ELR (cell line): Measurements from ENCODE around the gene COL26A1.

Source experiments
- DNase-seq: peaks from one replicate; pipeline ENCODE4 v3.0.0-alpha.2; 2015; ENCODE audit warnings: low read depth

COL26A1 gene

DNA sequence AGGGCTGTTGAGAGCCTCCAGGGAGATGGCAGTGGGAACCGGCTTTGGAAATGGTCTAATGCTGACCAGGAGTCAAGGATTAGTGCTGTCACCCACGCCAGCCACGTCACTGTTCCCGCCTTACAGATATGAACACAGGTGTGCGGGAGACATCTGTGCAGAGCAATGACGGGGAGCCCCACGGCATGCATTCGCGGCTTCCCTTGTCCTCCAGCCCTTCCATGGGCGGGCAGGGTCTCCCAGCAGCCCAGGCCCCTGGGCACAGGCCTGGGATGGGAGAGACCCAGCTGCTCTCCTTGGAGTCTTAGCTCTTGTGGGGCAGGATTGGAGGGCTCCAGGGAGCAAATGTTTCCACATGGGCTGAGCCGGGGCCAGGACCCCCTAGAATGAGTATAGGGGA lies 172.2 kb downstream of the COL26A1 start:
- DNase-seq, result no peak

DNA sequence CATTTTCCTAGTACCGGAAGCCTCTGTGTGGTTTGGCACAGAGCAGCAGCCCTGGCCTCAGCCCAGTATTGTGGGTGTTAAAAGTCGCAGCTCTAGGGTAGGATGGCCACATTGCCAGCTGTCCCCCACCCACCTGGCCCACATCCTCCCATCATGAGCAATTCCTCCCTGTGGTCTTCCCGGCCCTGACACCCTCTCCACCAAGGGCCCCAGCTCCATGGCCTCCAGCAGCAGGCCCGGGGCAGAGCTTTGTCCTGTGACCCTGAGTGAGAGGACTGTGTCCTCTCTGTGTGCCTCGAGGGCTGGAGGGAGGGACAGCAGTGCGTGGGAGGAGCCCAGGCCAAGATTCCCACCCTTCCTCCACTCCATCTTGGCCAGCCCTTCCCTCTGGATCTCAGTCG lies 172.7 kb downstream of the COL26A1 start:
- no peak for DNase-seq

DNA sequence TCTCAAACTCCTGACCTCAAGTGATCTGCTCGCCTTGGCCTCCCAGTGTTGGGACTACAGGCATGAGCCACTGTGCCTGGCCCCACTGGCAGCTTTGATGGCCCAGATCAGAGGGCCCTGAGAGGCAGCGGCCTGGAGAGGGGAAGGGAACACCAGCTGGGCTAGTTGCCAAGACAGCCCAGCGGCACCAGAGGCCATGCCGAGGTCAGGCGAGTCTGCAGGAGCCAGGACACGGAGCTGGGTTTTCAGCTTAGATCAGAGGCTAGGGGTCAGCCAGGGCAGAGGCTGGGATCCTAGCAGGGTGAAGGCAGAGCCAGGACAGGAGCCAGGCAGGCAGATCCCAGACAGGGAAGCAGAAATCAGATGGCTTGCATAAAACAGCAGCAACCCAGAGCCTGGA lies 173.6 kb downstream of the COL26A1 start:
- DNase-seq, result no peak

DNA sequence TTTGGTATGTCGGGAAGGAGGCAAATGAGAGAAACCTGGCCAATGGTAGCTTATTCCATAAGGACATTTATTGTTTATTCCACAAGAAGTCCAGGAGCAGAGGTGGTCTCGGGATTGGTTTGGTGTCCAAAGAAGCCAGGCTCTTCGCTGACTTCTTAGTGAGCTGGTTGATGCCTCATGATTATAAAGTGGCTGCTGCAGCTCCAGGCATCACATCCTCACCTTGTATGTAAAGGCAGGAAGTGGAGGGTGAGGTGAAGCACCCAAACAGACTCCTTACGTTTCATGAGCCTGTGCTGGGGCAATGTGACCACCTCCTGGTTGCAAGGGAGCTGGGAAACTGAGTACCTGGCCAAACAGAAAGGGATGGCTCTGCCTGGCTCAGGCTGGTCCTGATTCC lies 174.0 kb downstream of the COL26A1 start:
- no peak for DNase-seq

DNA sequence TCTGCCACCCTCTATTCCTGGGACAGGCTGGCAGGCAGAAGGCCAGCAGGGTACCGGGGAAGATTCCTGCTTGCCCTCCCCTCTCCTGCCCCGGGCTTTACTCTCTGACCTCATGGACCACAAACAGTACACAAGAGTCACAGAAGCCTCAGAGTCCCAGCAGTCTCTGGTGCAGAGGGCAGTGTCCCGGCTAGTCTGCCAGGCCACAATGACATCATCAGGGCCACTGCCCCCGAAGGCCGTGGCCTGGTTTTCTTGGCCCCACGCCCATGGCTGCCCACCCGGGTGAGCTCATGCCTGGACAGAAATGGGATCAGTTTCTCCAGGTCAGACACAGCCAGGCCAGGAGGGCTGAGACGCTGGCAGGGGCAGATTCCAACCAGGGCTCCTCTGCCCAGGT lies 174.5 kb downstream of the COL26A1 start:
- peak; percentile 55 for DNase-seq

DNA sequence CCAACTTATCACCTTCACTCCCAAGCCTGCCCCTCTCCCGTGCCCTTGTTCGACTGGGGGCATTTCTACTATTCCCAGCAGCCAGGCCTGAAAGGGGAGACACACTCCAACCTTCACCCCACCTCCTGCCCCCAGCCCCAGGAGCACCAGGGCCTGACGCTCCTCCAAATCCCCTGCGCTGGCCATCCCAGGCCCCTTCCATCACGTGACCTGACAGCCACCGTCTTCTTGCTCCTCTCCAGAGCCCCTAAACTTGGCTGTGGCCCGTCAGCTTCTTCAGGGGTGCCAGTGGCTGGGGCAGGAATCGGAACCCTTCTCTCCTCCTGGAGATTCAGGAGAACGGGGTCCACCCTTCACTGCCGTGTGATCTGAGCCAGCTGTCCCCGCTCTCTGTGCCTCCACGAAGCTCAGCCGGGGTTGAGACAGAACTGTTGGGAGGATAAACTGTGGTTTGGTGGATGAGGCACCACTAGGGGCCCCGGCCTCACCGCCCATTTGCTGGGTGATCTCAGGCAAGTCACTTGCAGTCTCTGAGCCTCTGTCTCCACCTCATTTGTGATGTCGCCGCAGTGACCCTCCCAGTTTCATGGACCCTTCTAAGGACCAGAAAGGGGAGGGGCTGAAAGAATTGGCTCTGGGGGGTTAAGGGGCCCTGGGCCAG lies 175.4 kb downstream of the COL26A1 start:
- DNase-seq, result no peak

DNA sequence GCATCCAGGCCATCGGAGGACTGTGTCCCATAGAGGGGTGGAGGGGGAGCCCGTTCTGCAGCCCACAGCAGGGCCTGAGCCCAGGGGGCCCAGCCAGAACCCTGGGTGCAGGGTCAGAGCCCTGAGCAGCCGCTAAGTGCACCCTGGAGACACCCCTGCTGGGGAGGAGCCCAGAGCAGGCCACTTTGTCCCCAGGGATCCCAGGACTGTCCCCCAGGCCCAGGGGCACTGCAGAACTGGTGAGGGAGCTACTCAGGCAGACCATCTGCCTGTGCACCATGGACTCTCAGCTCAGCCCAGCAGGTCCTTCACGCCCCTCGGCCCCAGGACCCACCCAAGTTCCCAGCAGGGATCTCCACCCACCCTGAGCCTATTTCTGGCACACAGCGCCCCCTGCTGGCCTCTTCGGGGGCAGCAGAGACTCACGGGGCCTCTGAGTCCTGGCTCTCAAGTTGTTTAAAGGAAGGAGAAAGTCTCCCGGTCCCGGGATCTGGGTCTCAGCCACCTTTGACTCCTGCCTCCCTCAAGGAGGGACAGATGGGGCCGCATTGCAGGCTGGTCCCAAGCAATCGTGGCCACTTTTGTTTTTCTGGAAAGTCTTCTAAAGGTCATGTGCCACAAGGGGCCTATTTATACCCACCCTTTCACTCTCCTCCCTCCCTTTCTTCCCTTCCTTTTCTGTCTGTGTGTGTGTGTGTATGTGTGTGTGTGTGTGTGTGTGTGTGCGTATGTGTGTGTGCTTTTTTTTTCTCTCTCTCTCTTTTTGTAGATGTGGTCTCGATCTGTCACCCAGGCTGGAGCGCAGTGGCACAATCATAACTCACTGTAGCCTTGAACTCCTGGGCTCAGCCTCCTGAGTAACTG lies 176.2 kb downstream of the COL26A1 start:
- peak; percentile 56 for DNase-seq

DNA sequence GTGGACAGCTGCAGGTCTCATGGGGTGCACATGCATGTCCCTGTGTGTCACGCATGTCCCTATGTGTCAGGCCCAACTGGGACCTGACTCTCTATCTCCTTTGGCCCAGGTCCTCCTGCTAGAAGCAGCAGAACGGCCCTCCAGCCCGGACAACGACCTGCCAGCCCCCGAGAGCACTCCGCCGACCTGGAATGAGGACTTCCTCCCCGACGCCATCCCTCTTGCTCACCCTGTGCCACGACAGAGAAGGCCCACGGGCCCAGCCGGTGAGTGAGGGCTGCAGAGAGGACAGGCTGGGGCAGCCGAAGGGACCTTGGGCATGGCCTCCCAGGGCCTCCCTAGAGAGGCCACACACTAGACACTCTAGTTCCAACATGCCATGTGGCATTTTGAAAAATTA lies 177.1 kb downstream of the COL26A1 start:
- no peak for DNase-seq

DNA sequence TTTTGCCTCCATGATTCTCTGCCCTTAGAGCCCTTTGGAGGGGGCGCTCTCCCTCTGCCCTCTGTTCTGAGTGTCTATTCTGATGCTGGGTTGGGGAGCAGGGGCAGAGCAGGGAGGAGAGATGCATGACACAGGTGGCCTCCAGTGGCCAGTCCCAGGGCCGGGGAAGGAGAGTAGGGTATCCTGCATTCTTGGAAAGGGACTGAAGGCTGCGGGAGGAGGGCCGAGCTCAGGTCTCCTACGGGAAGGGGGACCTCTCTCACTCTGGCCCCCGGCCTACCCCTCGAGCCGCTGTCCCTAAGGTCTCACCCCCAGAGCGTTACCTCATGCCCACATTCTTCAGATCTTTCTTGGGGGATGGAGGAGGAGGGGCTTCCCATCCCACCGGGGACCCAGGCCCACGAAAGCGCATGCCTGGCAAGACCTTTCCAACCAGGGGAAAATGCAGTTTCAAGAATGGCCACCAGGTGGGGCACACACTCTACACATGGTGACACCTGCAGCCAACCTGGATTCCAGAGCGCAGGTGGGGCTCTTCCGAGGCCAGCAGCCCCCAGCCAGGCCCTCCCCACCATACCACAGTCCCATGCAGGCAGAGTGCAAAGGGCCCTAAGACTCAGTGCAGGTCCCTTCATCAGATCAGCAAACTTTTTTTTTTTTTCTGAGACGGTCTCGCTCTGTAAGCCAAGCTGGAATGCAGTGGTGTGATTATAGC lies 180.0 kb downstream of the COL26A1 start:
- peak; percentile 55 for DNase-seq

DNA sequence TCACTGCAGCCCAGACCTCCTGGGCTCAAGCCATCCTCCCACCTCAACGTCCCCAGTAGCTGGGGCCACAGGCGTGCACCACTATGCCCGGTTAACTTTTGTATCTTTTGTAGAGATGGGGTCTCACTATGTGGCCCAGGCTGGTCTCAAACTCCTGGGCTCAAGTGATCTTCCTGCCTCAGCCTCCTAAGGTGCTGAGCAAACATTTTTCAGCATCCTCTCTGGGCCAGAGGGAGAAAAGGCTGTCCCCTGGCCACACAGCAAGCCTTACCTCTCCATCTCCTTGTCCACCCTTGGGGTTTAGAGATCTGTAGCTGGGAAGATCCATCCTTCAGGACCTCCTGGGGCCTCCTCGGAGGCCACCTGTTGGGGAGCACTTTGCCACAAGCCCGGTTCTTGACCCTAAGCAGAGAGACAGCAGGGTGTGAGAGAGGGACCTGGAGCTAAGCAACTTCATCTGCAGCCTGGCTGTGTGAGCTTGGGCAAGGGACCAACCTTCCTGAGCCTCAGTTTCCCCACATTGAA lies 180.6 kb downstream of the COL26A1 start:
- DNase-seq, result no peak

DNA sequence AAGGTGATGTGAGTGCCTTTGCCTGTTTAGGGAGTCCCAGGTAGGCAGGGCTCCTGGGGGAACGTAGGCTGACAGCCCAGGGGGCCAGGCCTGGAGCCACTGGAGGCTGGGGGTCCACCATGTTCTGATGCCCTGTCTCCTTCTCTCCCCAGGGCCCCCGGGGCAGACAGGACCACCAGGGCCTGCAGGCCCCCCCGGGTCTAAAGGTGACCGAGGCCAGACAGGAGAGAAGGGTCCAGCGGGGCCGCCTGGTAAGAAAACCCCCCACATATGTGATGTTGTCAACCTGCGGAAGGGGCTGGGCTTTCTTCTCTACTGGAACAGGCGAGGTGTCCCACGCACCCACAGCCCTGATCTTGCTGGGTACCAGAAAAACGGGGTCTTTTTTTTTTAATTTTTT lies 181.2 kb downstream of the COL26A1 start:
- no peak for DNase-seq

DNA sequence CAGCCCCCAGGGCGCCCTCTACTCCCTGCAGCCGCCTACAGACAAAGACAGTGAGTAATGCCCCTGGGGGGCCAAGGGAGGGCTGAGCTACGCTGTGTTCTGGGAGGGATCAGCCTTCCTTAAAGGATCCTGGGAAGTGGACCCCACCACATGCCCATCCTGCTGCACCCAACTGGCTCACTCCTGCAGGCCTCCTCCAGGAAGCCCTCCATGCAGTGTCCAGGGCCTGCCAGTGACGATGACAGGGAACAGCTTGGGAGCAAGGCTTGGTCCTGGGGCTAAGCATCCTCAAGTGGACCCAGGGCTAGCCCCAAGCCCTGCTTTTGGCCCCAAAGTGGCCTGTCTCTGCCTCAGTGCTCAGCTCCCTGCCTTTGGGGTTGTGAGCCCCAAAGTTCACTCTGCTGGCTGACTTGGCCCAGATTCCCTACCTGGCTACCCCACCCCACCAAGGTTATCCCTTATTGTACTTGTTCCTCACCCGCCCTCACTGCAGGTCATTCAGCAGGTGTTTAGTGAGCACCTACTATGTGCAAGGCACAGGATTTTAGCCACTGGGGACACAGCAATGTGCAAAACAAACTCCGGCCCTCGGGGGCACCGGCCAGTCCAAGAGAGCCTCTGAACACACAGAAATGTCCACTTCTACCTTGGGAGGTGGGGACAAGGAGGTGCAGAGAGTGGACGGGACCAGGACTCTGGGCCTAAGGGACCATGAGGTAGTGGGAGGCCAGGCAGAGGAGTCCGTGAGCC lies 182.9 kb downstream of the COL26A1 start:
- no peak for DNase-seq

DNA sequence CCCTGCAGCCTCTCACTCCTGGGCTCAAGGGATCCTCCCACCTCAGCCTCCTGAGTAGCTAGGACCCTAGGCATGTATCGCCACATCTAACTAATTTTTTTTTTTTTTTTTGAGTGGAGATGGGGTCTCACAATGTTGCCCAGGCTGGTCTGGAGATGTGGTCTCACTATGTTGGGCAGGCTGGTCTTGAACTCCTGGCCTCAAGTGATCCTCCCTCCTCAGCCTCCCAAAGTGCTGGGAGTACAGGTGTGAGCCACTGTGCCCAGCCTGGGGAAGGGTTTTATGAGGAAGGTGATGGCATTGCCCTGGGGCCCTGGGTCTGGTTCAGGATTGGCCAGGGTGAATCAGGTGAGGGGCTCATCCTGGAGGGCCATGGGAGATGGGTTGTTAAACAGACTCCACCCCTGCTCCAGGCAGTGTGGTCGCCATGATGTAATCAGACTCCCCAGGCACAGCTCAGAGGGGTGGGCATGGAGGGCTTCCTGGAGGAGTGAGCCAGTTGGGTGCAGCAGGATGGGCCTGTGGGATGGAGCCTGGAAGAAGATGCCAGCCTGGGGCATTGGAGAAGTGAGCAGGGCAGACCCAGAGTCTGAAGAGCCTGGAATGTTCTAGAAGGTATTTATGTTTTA lies 183.7 kb downstream of the COL26A1 start:
- no peak for DNase-seq

DNA sequence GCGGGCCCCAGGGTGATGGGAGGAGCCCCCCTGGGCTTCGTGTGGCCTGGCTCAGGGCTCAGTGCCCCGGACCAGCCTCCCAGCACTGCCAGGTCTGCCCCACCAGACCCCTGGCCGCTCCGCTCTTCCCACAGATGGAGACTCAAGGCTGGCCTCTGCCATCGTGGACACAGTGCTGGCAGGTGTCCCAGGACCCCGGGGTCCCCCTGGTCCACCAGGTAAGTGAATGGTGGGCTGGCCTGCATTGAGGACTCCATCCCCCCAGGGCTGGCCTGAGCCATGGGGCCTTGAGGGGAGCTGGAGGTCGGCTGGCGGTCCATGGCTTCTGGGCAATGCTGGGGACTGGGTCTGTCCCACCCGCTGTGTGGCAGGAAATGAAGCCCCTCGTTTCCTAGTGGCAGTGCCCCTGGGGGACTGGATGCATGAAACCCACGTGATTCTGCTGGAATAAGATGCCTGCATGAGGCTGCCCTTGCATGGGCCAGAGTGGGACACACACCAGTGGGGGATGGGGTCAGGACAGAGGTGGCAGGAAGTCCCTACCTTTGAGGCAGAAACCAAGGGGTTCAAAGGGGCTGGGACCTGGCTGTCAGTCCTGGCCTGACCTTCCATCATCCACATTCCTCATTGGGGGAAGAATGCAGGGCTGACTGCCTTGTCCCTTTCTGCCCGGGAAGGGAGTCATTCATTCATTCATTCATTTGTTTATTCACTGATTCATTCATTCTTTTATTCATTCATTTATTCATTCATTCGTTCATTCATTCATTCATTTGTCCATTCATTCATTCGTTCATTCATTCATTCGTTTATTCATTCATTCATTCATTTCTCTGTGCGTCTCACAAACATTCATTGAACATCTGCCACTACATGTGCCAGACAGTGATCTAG lies 184.6 kb downstream of the COL26A1 start:
- DNase-seq, result no peak

DNA sequence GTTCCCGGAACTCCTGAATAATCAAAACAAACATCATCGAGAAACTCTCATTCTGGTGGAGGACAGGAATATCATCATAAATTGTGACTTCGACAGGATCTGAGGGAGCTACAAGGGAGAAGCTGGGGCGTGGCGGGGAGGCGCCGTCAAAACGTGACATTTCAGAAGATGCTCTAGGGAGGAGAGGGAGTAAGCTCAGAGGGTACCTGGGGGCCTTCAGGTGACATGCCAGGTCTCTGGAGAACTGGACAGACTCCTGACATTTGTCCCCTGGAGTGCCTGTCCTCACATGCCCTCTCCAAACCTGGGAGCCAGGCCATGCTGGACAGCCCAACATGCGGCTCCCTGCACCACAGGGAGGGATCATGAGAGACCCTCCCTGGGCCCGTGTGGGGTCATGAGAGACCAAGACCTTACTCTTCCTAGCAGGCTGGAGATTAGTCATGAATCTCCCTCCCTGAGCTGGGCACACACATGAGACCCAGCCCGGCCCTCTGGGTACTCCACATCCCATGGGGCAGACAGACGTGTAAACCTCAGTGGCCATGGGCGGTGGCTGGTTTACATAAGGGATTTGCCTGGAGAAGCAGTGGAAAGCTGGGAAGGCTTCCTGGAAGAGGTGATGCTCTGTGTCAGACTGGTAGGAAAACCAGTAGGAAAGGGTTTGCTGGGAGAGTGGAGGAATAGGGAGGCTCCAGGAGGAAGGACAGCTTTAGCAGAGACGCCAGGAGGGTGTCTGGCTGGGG lies 185.4 kb downstream of the COL26A1 start:
- no peak for DNase-seq

DNA sequence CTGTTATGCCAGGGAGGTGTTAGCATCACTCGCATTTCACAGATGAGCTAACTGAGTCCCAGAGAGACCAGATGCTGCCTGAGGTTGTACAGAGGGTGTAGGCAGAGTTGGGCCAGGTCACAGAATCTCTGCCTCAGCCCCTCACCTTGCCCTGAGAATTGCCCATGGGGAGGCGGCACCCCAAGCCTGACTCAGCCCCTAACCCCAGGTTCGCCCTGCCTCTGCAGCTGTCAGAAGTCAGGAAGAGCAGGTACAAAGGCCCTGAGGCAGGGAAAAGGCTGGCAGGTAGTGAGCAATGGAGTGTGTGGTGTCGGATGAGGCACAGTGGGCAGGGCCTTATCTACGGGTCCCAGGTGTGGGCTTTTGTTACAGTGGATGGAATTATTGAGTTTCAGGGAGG lies 187.1 kb downstream of the COL26A1 start:
- DNase-seq, result no peak

DNA sequence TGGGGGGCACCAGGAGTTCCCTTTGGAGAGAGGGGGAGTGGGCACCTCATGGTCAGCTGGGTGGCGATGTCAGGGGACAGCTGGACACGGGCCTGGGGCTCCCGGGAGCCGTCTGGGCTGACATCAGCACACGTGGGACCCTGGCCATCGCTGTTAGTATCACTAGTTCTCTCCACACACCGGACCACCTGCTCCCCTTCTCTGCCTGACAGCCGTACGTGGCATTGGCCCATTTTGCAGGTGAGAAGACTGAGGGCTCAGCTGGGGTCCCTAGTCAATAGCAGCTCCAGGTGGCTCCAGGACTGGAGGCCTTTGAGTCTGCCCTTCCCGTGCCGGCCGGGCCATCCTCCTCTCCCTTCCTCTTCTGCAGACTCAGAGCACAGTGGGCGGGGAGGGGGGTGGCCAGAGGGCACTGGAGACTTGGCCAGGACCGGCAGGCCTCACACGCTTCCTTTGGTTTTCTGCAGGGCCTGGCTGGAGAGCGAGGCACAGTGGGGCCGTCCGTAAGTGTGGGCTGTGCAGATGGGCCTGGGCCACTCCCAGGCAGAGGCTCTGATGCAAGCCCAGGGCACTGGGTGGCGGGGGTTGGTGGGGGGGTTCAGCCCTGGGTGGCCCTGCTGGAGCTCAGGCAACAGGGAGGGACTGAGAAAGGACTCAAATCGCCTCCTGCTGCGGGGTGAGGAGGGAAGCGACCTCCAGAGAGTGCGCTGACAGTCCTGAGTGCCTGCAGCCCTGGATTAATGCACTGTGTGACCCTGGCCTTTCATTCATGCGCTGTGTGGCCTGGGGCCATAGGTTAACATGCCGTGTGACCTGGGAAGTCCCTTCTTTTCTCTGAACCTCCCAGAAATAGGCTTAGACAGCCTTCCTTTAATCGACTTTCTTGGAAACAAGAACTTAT lies 188.2 kb downstream of the COL26A1 start:
- DNase-seq, result no peak

DNA sequence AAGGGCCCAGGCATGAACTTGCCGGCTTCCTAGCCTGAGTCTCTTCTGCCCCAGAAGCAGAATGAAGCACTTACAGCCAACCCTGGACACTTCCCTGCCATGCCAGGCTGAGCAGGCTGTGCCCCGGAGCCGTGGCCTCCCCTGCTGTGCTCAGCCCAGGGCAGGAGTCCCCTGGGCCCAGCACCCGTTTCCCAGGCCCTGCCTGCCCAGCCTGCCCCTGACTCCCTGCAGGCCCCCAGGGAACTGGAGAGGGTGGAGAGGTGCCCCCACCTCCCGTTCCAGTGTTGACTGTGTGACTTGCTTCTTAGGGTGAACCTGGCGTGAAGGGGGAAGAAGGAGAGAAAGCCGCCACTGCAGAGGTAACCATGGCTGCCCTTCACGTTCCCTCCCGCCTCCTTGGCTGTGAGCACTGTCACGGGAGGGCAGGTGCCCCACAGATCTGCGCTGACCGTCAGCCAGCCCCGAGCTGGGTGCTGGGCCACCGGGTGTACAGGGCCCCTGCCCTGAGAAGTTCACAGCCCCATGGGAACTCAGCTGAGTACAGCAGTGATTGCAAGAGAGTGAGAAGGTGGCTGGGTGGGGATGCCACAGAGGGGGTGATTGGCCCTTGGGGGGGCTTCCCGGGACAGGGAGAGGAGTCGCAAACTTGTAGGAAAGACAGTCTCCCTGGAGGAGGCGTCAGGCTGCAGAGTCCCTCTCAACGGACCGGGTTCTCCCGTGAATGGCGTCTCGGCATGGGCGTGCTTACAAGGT lies 190.5 kb downstream of the COL26A1 start:
- DNase-seq, result no peak
